SH-SY5Y (cell line): Measurements from ENCODE around the gene TBL1X.

ENCODE experiments used
- GATA2 ChIP-seq: IDR thresholded peaks from 2 replicates; pipeline ENCODE4 v1.6.1; 2011; ENCODE audit warnings: mild to moderate bottlenecking, low read depth, low read length
- GATA3 ChIP-seq: IDR thresholded peaks from 2 replicates; pipeline ENCODE4 v1.6.1; 2011; ENCODE audit warnings: low read depth, mild to moderate bottlenecking, low read length, moderate library complexity

DNA sequence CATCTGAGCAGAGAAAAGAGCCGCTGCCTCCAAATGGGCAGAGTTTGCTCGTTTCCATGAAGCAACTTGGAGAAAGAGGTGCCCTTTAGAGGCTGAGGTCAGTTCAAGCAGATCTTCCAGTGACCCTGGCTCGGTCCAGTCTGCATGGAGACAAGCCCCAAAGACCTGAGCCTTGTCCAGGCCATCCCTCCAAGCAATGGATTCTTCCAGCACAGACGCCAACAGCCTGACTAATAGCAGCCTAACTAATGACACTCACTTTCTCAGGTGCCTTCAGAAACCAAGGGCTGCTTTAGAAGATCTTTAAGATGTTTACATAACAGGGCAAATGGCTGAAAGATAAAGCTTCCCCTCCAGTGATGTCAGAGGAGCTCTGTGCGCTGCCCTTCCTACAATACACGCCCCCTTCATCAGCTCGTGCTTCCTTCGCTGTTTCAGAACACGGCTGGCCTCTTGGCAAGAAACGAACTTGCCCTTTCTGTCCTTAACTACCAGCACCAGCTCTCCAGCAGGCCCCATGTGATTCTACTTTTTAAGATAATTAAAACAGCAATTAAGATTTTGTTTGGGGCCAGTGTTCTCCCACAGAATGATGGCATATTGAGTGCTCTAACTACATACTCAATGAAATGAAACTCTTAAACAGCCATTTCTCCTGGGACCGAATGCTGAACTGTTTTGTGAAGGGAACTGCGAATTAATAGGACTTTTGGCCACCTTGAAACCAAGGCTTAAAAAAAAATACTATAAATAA is 181.8 kb downstream of the TBL1X start:
- TF ChIP-seq GATA2 = no peak
- TF ChIP-seq GATA3 = no peak
